GM13977 (cell line): Measurements from ENCODE around the gene FOCAD.

Source experiments
- DNase-seq: peaks from one replicate; pipeline ENCODE4 v3.0.0; 2012; ENCODE audit warnings: low spot score
- in situ Hi-C: fragments of 300-500 bp; cut with MboI; formaldehyde crosslinking; loops from one replicate; pipeline ENCODE4 v1.12.0; 2022; ENCODE audit warnings: low sequenced_read_pairs, low pct_unique_long_range_greater_than_20kb, mixed read lengths, inconsistent platforms; ENCODE audit not compliant: unreplicated experiment
- TF ChIP-seq, protein P1 (sequence below): IDR thresholded peaks from 2 replicates; pipeline ENCODE4 v1.5.1; 2012; ENCODE audit warnings: mild to moderate bottlenecking, control low read depth; ENCODE audit not compliant: insufficient read depth; ENCODE audit errors: extremely low read depth, missing control alignments

Gene FOCAD

DNA sequence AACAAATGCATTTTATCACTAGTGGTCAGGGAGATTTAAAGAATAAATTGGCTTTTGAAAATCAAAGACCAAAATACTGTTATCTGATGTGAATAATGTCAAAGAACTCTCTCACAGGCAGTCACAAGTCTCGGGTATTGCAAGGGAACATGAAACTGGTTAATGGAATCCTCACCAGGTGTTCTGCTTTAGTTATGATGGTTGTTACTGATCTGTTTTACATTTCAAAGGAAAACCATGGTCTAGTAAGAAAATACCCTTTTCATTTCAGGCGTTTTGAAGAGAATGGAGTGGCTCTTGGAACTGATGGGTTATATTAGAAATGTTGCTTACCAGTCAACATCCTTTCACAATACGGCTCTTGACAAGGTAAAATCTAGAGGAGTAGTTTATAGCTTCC, 304.0 kb downstream of the FOCAD start:
- in situ Hi-C loops, result no loop called here
- no peak for DNase-seq
- TF ChIP-seq, protein P1, sequence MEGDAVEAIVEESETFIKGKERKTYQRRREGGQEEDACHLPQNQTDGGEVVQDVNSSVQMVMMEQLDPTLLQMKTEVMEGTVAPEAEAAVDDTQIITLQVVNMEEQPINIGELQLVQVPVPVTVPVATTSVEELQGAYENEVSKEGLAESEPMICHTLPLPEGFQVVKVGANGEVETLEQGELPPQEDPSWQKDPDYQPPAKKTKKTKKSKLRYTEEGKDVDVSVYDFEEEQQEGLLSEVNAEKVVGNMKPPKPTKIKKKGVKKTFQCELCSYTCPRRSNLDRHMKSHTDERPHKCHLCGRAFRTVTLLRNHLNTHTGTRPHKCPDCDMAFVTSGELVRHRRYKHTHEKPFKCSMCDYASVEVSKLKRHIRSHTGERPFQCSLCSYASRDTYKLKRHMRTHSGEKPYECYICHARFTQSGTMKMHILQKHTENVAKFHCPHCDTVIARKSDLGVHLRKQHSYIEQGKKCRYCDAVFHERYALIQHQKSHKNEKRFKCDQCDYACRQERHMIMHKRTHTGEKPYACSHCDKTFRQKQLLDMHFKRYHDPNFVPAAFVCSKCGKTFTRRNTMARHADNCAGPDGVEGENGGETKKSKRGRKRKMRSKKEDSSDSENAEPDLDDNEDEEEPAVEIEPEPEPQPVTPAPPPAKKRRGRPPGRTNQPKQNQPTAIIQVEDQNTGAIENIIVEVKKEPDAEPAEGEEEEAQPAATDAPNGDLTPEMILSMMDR, result no peak

DNA sequence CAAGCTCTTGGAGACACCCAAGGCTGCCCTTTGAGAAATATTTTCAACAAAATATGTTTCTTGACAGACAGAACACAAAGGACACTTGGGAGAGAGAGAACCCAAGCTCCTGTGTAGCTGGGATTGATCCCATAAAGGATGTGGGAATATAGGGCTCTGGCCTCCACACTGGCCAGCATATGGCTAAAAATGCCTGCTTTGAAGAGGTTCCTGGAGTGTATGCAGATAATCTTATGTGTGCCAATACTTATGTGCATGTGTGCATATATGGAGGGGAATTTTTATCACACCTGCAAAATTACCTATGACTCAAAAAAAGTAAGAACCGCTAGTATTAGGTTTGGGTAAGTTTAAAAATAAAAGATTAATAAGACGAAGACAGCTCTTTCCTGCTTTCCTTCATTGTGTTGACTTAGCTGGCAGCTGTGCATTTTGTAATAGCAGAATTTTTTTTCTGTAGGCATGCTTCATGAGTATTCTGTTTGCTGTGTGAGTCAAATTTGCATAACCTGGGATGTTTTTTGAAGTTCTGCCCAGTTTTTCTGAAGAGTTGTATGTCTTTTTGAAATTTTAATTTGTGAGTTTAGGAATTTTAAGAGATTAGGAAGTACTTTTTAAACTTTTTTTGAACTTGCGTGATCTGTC, 304.7 kb downstream of the FOCAD start:
- no peak for DNase-seq
- TF ChIP-seq, protein P1, result no peak
- in situ Hi-C loops, result no loop called here

DNA sequence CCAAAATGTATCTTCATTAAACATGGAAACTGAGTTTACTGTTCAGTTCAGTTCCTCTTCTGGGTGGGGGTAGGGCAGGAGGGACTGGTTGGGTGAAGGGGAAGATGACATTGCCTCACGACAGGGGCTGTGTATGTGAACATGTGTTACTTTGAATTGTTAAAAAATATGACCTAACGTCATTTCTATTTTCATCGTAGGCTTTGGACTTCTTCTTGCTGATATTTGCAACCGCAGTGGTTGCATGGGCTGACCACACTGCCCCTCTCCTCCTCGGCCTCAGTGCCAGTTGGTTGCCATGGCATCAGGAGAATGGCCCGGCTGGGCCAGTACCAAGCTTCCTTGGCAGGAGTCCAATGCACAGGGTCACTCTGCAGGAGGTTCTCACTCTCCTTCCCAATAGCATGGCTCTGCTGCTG, 305.9 kb downstream of the FOCAD start:
- no peak for DNase-seq
- in situ Hi-C loops, result no loop called here
- TF ChIP-seq, protein P1, result no peak

DNA sequence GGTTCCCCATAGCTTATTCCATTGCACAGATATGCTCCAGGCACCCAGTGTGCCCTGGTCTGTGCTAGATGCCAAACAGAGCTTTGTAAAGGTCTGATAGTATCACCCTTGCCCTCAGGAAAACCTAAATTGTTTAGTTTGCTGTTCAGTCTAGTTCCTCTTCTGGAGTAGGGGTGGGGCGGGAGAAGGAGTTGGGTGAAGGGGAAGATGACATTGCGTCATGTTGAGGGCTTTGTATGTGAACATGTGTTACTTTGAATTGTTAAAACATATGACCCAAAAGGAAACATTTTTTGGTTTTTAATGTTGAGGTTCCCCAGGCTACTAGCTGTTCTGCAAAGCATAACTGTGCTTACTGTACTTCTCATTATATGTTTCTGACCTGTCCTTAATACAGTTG, 306.8 kb downstream of the FOCAD start:
- TF ChIP-seq, protein P1, result no peak
- in situ Hi-C loops, result no loop called here
- no peak for DNase-seq

DNA sequence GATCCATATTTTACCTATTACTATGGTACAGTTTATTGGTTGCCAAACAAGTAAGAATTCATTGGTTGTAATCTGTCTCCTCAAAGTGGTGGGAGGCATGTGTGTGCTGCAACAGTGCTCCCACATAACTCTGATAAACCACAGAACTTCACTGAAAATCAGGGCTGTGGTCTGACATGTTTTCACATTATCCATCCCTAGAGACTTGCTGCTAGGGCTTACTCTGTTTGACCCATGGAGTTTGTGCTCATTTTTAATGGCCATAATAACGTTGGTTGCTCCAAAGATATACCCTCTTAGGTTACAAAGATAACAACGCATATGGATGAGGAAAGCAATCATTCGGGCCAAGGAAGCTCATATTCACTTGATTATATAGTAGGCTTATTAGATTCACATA, 310.4 kb downstream of the FOCAD start:
- no peak for DNase-seq
- TF ChIP-seq, protein P1, result no peak
- in situ Hi-C loops, result no loop called here

DNA sequence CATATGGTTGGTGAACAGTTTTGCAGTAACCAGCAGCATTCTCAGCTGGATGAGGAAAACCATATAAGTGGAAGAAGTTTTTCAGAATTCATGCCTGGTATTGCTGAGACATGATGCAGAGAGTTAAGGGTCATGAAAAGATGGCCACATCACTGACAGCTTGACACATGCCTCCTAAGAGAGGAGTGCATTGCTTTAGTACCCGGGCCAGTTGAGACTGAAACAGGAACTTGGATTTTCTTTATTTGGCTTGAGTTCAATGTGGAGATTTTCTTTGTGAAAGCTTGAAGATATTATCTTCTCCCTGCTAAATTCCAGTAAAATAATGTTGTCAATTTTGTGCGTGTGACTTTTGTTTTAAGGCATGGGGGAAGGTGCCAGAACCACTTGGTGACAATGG, 311.6 kb downstream of the FOCAD start:
- DNase-seq, result no peak
- in situ Hi-C loops, result no loop called here

More for the DNA sequence above, 311.6 kb downstream of the FOCAD start:
- TF ChIP-seq, protein P1, result no peak
